Activated naive CD4-positive, alpha-beta T cell treated with anti-CD3 and anti-CD28 coated beads, Interleukin-2, amount 50 U/mL, for 72 hours (primary cell): ENCODE measurements around the gene RAB40A. TPM values are rescaled to one million over a fixed set of nuclear protein-coding genes. Genes with fewer than 3 reads are reported as not detected.
"Not testable (repeated sequence)": the region's sequence is repeated elsewhere in the genome, so short reads cannot be mapped to it uniquely, and the experiment has no call there.

Experiments used
- ATAC-seq, 2 donors: fragments of 150-1000 bp; cut with Tn5 transposase; 2 replicates each; pipeline ENCODE4 v1.10.0; 2021; ENCODE audit warnings: mild to moderate bottlenecking in 2 of 2, moderate library complexity in 2 of 2
- DNase-seq, 2 donors: peaks; one replicate each; pipeline ENCODE4 v3.0.0; 2021 to 2022; ENCODE audit warnings: low spot score in 2 of 2
- H3K27ac Mint-ChIP-seq, 2 donors: one replicate each; pipeline ENCODE4 v1.8.0; 2022; ENCODE audit warnings: mild to moderate bottlenecking in 2 of 2, mixed read lengths in 2 of 2
- H3K36me3 Mint-ChIP-seq, 2 donors: one replicate each; pipeline ENCODE4 v1.8.0; 2022; ENCODE audit warnings: mixed read lengths in 2 of 2
- H3K9me3 Mint-ChIP-seq, 2 donors: one replicate each; pipeline ENCODE4 v1.8.0; 2022; ENCODE audit warnings: mixed read lengths in 2 of 2
- total RNA-seq, 2 donors: library from RNA; stranded (reverse); gene quantifications; one replicate each; pipeline ENCODE4 v1.2.3, GENCODE V29; 2022

Gene RAB40A
- total RNA-seq, 2 donors from 2014 or later, result 0.14 to 0.68 TPM

DNA sequence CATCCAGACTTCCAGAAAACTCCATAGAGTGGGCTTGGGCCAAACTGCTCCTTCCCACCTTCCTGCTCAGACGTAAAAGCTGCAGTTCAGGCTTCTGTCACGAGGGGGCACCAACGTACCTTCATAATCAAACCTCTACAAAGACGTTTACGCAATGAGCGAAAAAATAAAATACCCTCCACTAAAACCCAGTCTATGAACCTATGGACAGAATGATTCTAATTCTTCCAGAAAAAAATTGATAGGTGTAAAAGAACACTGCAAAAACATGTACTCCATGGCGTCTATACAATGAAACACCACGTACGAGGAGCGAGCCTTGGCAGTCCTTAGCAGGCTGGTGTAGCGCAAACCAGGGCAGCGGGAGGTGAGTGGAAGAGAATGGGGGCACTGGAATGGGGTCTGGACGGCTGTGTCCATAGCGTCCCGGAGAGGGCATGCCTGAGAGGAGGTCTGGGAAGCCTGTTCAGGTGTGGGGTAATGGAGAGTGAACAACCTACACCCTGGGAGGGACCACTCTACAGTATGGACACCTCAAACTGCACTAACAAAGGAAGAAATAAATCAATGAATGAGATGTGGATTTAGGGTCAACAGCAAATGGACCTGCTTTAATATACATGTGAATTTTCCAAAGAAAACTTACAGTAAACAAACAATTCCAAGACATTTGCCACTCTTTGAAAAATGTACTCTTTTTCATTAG lies 14.4 kb upstream of the RAB40A start:
- no peaks in the 10 kb centered on the region for H3K9me3 Mint-ChIP-seq
- no peaks in the 10 kb centered on the region for H3K36me3 Mint-ChIP-seq
- DNase-seq, result peak; percentile 57 to 65
- peak; percentile 51 to 56 for ATAC-seq
- H3K27ac Mint-ChIP-seq, result peak overlapping the region in 1 of 2 donors; percentile 59

DNA sequence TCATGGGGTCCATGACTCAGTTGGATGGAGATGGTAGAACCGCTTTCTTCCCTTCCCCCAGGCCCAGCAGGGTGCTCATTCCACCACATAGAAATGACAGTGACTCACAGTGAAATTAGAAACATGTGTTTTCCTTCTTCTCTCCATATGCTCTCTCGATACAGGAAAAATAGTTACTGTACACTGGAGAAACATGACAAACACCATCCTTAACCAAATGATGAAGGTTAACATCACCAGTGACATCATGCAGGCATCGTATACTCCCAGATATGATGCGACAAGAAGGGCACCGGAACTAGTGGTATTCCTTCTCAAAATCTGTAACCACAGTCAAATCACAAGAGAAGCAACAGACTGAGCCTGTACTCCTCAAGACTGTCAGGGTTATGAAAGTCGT lies 11.7 kb upstream of the RAB40A start:
- no peak for DNase-seq
- Mint-ChIP-seq H3K9me3 (no peaks in the 10 kb centered on the region), H3K27ac (no peak overlapping the region), H3K36me3 (no peaks in the 10 kb centered on the region)
- ATAC-seq, result no peak

DNA sequence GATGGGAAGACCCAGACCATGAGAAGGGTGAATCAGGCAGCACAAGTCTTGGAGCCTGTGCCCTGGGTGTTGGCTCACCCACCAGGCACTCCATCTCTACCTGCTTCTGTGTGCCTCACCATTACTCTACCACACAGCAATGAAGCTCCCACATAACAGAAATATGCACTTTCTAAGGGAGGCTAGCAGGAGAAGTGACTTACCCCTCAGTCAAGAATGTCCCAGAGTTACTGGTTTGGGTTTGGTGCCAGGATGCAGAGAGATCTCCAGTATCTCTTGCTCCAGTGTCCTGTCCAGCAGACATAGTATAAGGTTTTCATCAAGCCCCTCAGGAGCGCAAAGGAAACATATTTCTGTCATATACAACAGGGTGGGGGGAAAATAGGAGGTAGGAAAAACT lies 11.3 kb upstream of the RAB40A start:
- ATAC-seq (no peak), DNase-seq (no peak)
- Mint-ChIP-seq H3K27ac (no peak overlapping the region), H3K9me3 (no peaks in the 10 kb centered on the region), H3K36me3 (no peaks in the 10 kb centered on the region)

DNA sequence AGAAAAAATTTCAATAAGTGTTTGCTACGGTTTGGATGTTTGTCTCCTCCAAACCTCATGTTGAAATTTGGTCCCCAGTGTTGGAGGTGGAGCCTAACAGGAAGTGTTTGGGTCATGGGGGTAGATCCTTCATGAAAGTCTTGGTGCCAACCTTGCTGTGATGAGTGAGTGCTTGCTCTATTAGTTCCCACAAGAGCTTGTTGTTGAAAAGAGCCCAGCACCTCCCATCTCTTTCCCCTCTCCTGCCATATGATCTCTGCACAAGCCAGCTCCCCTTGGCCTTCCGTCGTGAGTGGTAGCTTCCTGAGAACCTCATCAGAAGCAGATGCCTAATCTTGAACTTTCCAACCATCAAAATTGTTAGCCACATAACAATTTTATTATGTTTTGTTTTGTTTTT lies 10.3 kb upstream of the RAB40A start:
- DNase-seq, result no peak
- Mint-ChIP-seq H3K36me3 (no peaks in the 10 kb centered on the region), H3K9me3 (no peaks in the 10 kb centered on the region), H3K27ac (no peak overlapping the region)
- no peak for ATAC-seq

DNA sequence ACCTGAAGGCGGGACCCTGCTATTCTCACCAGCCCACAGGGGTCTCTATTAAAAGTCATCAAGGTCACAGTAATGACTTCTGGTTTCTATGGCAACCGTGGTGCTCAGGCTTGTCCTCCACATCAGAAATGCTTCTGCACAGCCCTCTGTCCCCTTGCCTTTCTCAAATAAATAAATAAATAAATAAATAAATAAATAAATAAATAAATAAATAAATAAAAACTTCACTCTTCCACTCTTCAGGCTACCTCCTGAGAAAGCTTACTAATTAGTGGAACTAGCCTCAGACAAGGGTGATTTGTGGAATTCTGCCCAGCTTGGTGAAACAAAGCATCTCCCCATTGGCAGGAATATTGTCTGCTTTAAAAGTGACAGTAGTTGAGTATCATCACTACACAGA lies 5.5 kb upstream of the RAB40A start:
- no peaks in the 10 kb centered on the region for H3K36me3 Mint-ChIP-seq
- no peak overlapping the region for H3K27ac Mint-ChIP-seq
- ATAC-seq (no peak), DNase-seq (no peak)
- H3K9me3 Mint-ChIP-seq, result no peaks in the 10 kb centered on the region

DNA sequence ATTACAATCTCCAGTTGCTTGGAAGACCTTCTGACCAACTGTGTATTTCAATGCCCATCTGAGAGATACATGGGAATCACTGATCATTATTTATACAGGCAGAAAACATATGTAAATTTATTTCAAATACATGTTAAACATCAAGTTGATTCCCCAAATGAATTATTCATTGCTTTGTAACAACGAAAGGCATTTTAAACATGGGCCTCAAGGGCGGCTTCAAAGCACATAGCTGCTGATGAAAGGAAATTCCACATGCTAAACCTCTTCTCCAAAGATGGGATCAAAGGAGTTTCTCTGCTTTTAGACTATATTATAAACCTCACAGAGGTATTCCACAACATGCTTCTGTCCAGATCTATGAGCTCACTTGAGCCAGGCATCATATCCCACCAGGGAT lies 4.3 kb upstream of the RAB40A start:
- ATAC-seq (no peak), DNase-seq (no peak)
- Mint-ChIP-seq H3K27ac (no peak overlapping the region), H3K36me3 (no peaks in the 10 kb centered on the region), H3K9me3 (no peaks in the 10 kb centered on the region)

DNA sequence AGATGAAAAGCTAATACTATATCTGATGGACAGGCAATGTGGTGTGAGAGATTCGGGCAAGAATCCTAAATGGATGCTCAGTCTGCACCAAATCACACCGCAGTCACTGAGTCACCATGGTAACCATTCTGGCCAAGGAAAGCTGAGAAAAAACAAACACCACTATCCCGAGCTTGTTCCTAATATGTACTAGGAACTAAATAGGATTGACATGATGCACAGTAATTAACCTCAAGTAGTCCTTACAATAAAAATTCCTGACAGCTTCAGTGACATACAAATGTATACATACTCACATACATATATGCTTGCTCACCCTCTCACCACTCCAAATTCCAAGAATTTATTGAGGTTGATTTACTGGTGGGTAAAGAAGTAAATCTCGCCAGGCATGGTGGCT lies 1.1 kb upstream of the RAB40A start:
- Mint-ChIP-seq H3K27ac (no peak overlapping the region), H3K9me3 (no peaks in the 10 kb centered on the region), H3K36me3 (no peaks in the 10 kb centered on the region)
- DNase-seq (no peak), ATAC-seq (no peak)

DNA sequence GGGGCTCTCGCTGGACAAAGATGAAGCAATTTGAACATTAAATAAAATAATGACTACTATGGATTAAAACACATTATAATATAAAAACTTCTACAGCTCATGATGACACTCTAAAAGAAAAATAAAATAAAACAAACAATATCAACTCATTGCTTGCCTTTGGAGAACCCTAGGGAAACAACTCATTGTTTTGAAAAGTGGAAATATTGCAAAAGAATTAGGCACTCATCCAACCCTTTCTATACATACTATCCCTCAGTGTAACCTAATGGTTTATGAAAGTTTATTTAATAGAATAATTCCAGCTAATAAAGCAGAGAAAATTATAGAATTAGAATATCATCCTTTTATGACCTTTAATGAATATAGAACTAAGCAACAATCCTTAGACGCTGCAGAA lies 718 bp downstream of the RAB40A start:
- ATAC-seq, result no peak
- Mint-ChIP-seq H3K9me3 (no peaks in the 10 kb centered on the region), H3K36me3 (no peaks in the 10 kb centered on the region), H3K27ac (no peak overlapping the region)
- no peak for DNase-seq

DNA sequence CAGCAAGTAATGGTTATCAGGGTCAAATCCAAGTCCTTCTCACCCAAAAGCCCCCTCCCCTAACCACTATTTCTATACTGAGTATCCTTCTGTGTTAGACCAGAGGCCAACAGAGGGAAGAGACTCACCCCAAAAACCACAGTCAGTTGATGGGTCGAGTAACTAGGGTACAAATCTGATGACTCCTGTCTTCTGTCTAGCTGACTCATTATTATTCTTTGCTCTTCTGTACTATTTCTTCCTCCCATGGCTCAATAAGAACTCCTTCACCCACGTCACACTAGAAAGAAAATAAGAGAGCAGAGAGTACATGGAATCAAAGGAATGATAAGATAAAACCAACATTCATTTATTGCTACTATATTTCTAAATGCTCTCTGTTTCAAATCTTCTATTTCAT lies 2.0 kb downstream of the RAB40A start:
- DNase-seq (no peak), ATAC-seq (no peak)
- Mint-ChIP-seq H3K9me3 (no peaks in the 10 kb centered on the region), H3K36me3 (no peaks in the 10 kb centered on the region), H3K27ac (no peak overlapping the region)

DNA sequence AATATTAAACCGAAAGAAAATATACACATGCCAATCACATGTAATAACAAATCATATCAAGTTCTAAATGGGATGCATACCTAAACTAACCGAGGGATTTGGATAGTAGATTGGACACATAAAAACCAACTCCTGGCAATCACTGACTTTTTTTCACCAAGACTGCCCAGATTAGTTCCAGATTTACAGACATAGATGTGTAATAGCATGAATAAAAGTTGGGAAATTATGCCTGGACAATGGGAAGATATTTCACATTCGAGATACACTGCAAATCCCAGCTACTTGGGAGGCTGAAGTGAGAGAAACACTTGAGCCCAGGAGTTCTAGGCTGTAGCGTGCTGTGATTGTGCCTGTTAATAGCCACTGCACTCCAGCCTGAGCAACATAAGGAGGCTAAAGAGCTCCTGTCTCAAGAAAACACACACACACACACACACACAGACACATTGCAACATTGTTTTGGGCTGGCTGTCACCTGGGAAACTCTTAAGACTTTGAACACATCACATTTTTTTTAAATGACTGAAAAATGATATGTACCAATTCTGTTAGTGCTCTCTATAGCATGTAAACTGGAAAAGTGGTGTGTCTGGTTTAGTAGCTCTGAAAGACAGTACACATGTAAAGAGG lies 5.7 kb downstream of the RAB40A start:
- DNase-seq (no peak), ATAC-seq (no peak)
- Mint-ChIP-seq H3K36me3 (no peaks in the 10 kb centered on the region), H3K27ac (no peak overlapping the region), H3K9me3 (no peaks in the 10 kb centered on the region)

DNA sequence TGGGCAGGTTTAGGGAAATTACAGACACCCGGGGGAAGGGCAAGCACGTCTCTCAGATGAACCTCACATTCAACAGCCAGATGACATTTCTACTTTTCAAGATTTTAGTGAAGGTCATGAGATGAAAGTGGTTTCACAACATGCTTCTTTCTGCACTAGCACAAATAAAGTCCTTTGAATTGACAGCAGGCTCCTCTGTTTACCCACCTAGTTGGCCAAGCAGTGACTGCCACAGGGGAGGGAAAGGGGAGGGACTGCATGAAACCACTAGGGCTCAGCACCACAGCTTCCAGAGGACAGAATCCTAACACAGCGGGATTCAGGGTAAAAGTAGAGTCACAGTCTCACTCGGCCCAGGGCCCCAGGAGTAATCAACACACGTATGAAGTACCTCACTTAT lies 6.2 kb downstream of the RAB40A start:
- no peaks in the 10 kb centered on the region for H3K9me3 Mint-ChIP-seq
- H3K27ac Mint-ChIP-seq, result no peak overlapping the region
- ATAC-seq (no peak), DNase-seq (no peak)
- H3K36me3 Mint-ChIP-seq, result no peaks in the 10 kb centered on the region

DNA sequence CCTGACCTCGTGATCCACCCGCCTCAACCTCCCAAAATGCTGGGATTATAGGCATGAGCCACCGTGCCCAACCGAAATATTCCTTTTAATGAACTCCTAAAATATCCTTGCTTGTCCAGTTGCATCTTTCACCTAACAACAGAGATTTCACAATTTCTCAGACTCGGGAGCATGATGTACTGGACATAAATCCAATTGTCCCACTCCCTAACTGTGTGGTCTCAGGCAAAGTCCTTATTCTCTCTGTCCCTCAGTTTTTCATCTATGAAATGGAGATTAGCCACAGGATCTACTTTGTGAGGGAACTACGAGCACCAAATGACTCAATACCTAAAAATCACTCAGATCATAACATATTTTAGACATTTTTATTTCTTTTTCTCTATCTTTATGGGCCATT lies 9.3 kb downstream of the RAB40A start:
- H3K9me3 Mint-ChIP-seq, result no peaks in the 10 kb centered on the region
- no peak for ATAC-seq
- H3K36me3 Mint-ChIP-seq, result no peaks in the 10 kb centered on the region
- no peak overlapping the region for H3K27ac Mint-ChIP-seq
- DNase-seq, result no peak

DNA sequence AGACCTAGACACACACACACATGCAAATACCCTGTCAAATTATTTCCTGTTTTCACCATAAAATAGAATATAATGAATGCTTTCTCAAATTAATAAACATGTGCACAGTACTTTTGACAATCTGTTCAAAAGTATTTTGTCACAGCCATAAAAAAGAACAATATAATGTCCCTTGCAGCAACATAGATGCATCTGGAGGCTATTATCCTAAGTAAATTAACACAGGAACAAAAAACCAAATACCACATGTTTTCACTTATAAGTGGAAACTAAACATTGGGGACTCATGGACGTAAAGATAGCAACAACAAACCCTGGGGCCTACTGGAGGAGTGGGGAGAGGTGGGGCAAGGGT lies 15.5 kb downstream of the RAB40A start:
- no peak for ATAC-seq
- no peak for DNase-seq
- H3K36me3 Mint-ChIP-seq, result no peaks in the 10 kb centered on the region
- H3K9me3 Mint-ChIP-seq, result no peaks in the 10 kb centered on the region
- no peak overlapping the region for H3K27ac Mint-ChIP-seq

DNA sequence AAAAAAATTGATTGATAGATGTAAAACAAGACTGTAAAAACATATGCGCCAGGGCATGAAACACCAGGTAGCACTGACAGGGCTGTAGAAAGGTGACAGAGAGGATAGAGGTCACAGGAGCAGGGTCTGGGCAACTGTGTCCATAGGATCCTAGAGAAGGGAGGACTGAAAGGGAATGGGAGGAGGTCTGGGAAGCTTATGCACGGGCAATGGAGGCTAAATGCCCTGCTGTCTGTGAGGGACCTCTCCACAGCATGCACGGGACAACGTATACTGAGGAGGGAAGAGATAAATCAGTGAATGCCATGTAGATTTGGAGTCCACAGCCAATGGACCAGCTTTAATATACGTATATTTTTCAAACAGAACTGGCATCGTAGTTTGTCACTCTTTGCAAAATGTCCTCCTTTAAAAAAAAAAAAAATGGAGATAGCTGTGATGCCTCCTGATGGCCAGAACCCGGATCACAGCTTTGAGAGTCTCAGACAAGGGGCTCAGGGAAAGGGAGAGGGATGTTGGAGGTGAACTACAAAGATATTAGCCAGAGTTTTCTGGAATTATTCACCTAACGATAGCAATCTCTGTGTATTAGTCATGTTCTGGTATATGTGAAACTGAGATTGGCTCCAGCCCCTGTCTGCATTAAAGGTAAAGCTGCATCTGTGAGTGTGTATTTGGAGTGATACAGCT lies 16.0 kb downstream of the RAB40A start:
- DNase-seq, result no peak
- H3K27ac Mint-ChIP-seq, result no peak overlapping the region
- H3K36me3 Mint-ChIP-seq, result no peaks in the 10 kb centered on the region
- no peaks in the 10 kb centered on the region for H3K9me3 Mint-ChIP-seq
- ATAC-seq, result peak in 1 of 2 donors; percentile 28

DNA sequence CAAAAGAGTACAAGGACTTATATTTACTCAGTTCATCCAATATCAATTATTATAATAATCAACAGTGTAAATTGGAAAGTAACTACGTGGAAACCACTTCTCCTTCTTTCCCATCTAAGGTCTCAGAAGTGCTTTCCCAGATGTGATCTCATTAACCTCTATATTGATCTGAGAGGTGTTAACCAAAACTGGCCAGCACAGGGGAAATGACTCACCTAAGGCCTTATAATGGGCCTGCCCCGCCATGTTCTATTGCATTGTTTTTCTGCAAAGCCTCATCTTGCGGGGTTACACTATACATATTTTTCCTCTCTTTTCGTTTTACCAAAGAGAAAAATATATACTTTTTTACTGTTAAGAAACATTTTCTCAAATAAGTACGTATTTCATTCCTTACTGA lies 20.5 kb downstream of the RAB40A start:
- H3K27ac Mint-ChIP-seq, result no peak overlapping the region
- no peak for DNase-seq
- peak; percentile 60 to 85 for ATAC-seq

DNA sequence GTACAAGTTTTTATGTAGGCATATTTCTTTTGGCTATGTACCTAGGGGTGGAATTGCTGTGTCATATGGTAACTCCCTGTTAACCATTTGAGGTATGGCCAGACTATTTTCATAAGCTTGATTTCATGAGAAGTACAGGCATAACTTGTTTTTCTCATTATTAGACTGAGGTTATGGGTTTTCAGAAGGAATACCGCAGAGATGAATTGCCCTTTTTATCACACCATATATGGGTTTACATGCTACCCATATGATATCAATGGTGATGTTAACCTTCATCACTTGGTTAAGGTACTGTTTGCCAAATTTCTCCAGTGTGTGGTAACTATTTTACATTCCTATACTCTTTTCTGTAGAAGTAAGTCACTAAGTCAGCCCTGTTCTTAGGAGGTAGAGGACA lies 23.5 kb downstream of the RAB40A start:
- Mint-ChIP-seq H3K9me3 (no peaks in the 10 kb centered on the region), H3K27ac (no peak overlapping the region), H3K36me3 (no peaks in the 10 kb centered on the region)
- DNase-seq (no peak), ATAC-seq (peak in 1 of 2 donors; percentile 41)

More for the DNA sequence above, 20.5 kb downstream of the RAB40A start:
- Mint-ChIP-seq H3K36me3 (no peaks in the 10 kb centered on the region), H3K9me3 (no peaks in the 10 kb centered on the region)

DNA sequence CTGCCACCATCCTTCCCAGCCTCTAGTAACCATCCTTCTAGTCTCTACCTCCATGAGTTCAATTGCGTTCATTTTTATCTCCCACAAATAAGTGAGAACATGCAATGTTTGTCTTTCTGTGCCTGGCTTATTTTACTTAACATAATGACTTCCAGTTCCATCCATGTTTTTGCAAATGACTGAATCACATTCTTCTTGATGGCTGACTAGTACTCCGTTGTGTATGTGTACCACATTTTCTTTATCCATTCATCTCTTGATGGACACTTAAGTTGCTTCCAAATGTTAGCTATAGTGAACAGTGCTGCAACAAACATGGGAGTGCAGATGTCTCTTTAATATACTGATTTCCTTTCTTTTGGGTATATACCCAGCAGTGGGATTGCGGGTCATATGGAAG lies 25.7 kb downstream of the RAB40A start:
- H3K9me3 Mint-ChIP-seq, H3K27ac Mint-ChIP-seq, DNase-seq, ATAC-seq, H3K36me3 Mint-ChIP-seq: not testable (repeated sequence)

DNA sequence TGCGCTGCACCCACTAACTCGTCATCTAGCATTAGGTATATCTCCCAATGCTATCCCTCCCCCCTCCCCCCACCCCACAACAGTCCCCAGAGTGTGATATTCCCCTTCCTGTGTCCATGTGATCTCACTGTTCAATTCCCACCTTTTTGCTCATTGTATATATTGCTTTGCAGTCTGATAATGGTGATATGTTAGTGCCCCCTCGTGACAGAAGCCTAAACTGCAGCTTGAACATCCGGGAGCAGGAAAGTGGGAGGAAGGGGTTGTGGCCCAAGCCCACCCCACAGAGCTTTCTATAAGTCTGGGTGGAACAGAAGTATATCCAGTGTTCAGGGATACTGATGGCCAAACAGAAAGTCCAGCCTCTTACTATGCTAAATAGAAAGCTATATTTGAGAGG lies 29.6 kb downstream of the RAB40A start:
- not testable (repeated sequence) for H3K9me3 Mint-ChIP-seq, H3K27ac Mint-ChIP-seq, H3K36me3 Mint-ChIP-seq, ATAC-seq
- peak in 1 of 2 donors; percentile 45 for DNase-seq
